Activated T-helper 1 cell treated with Interleukin-2 at 50 U/mL for 16 hours (primary cell): Measurements from ENCODE around the gene TRIP11.
A peak's percentile ranks its signal among the peaks of the same experiment; 100 is the strongest.

Experiments
- DNase-seq: peaks from one replicate; pipeline ENCODE4 v3.0.0-alpha.2; 2020; ENCODE audit warnings: low read depth

Gene TRIP11

GRCh38 chr14:91955168-91955567, 84.7 kb downstream of the TRIP11 start:
- DNase-seq, result no peak

- no peak for DNase-seq
These were observed 86.5 kb downstream of the TRIP11 start for GRCh38 chr14:91953170-91953985.

GRCh38 chr14:91947475-91948184, 92.2 kb downstream of the TRIP11 start, which contains the start of gene FBLN5:
FBLN5 (minus strand) TSS chr14:91947694; CDS start chr14:91947229, 465 bp downstream.
- peak; percentile 22 for DNase-seq

- no peak for DNase-seq
These were observed 93.0 kb downstream of the TRIP11 start for GRCh38 chr14:91946622-91947474.

GRCh38 chr14:91945751-91946621, 93.9 kb downstream of the TRIP11 start:
- no peak for DNase-seq

- DNase-seq, result no peak
These were observed 96.9 kb downstream of the TRIP11 start for GRCh38 chr14:91942946-91943345.

GRCh38 chr14:91942128-91942527, 97.7 kb downstream of the TRIP11 start:
- no peak for DNase-seq

- DNase-seq, result no peak
These were observed 99.7 kb downstream of the TRIP11 start for GRCh38 chr14:91940209-91940608.

- DNase-seq, result no peak
These were observed 104.3 kb downstream of the TRIP11 start for GRCh38 chr14:91935586-91935985.

- no peak for DNase-seq
These were observed 105.1 kb downstream of the TRIP11 start for GRCh38 chr14:91934554-91935285.

- no peak for DNase-seq
These were observed 108.3 kb downstream of the TRIP11 start for GRCh38 chr14:91931478-91932088.

- DNase-seq, result no peak
These were observed 110.2 kb downstream of the TRIP11 start for GRCh38 chr14:91929700-91930099.

GRCh38 chr14:91927800-91928199, 112.1 kb downstream of the TRIP11 start:
- no peak for DNase-seq

- no peak for DNase-seq
These were observed 112.7 kb downstream of the TRIP11 start for GRCh38 chr14:91927191-91927590.

GRCh38 chr14:91926131-91926890, 113.5 kb downstream of the TRIP11 start:
- no peak for DNase-seq

GRCh38 chr14:91925727-91926121, 114.1 kb downstream of the TRIP11 start:
- no peak for DNase-seq

GRCh38 chr14:91925001-91925726, 114.7 kb downstream of the TRIP11 start:
- DNase-seq, result no peak

GRCh38 chr14:91920526-91920925, 119.3 kb downstream of the TRIP11 start:
- no peak for DNase-seq

- no peak for DNase-seq
These were observed 120.0 kb downstream of the TRIP11 start for GRCh38 chr14:91919814-91920213.
